Prostate gland (tissue), 2 donors: ENCODE data around the gene NACA2.

Experiments used
- POLR2A ChIP-seq: fragments of 450-650 bp; IDR thresholded peaks from one replicate; pipeline ENCODE4 v1.6.1; 2016; ENCODE audit warnings: antibody characterized with exemption, mild to moderate bottlenecking
- POLR2AphosphoS5 ChIP-seq: sonication (generic); formaldehyde crosslinking; IDR thresholded peaks from one replicate; pipeline ENCODE4 v1.6.1; 2017; ENCODE audit warnings: antibody characterized with exemption
- TF ChIP-seq, protein P1 (sequence below), 4 experiments: fragments of 200-600 bp in 2 of 4; fragments of 450-650 bp in 2 of 4; sonication (generic) in 2 of 4; IDR thresholded peaks; 1 replicate in 3 of 4; 2 replicates in 1 of 4; pipeline ENCODE4 v1.5.1; 2016 to 2019; ENCODE audit warnings: antibody characterized with exemption in 4 of 4, mild to moderate bottlenecking in 2 of 4, moderate library complexity in 2 of 4

GRCh38 chr17:61575352-61575975, 15.6 kb downstream of the NACA2 start:
- TF ChIP-seq, protein P1, sequence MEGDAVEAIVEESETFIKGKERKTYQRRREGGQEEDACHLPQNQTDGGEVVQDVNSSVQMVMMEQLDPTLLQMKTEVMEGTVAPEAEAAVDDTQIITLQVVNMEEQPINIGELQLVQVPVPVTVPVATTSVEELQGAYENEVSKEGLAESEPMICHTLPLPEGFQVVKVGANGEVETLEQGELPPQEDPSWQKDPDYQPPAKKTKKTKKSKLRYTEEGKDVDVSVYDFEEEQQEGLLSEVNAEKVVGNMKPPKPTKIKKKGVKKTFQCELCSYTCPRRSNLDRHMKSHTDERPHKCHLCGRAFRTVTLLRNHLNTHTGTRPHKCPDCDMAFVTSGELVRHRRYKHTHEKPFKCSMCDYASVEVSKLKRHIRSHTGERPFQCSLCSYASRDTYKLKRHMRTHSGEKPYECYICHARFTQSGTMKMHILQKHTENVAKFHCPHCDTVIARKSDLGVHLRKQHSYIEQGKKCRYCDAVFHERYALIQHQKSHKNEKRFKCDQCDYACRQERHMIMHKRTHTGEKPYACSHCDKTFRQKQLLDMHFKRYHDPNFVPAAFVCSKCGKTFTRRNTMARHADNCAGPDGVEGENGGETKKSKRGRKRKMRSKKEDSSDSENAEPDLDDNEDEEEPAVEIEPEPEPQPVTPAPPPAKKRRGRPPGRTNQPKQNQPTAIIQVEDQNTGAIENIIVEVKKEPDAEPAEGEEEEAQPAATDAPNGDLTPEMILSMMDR (IDR thresholded peaks at IDR 0.05) = no peak
- no peak for TF ChIP-seq POLR2A
- TF ChIP-seq POLR2AphosphoS5 = no peak
